ENCODE results near the gene N4BP2L2.
A peak's percentile ranks its signal among the peaks of the same experiment; 100 is the strongest.

Gene N4BP2L2

GRCh38 chr13:32538621-32539246, at the start of gene N4BP2L2:
Gene N4BP2L2 (minus strand): TSS chr13:32538795. CDS start chr13:32537027, 1,768 bp downstream.
- 0 out of 2 replicates have a peak, but pooled peaks have one; percentile 8 for TF ChIP-seq CTCF (IDR thresholded peaks at IDR 0.05)

DNA sequence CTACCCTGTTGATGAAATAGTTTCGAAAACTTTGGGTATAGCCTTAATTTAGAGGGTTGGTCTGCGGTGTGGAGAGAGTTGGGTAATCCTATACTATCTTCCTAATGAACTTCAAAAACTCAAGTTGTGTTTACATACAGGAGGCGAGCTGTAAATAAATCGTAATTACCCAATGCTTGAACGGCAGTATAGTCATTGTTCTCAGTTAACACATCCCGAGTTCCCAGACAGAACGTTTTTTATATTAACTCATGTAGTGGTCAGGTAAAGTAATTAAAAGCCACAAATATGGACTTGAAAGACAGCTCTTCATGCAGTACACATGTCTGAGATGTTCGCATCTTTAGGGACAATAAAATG, 49.2 kb upstream of the N4BP2L2 start:
- no peak for TF ChIP-seq CTCF (IDR thresholded peaks at IDR 0.05)

DNA sequence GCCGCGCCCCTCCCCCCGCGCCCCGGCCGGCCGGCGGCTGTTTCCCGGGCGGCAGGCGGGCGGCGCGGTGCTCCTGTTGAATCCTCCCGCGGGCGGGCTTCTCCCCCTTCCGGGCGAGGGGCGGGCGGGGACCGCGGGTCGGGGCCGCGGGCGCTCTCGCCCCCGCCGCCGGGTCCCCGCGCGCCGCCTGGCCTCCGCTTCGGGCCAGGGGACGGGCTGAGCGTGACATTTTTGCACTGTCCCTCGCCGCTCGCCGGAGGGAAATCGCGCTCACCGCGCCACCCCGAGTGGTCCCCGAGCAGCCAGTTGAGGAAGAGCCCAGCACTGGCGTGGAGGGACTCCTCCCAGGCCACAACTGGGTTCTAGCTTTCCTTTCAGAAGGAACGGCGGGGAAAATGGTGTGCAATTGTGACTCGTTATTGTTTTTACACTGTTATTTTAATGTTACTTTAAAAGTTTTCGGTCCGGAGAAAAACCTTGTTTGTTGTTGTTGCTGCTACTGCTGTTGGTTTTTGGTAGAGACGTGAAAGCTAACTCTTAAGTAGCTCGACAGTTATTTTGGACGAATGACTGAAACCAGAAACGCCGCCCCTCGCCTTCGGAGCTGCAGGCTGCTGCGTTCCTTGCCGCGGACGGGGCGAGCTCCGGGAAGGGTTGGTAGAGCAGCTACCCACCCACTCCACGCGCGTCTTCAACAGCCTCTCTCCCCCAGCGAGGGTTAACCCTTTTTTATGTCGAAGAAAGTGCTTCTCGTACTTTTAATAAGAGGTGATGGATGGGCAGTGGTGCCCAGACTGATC, 48.6 kb upstream of the N4BP2L2 start:
- peak; percentile 7; the same call in 1 of the 2 replicates for TF ChIP-seq CTCF (IDR thresholded peaks at IDR 0.05)

DNA sequence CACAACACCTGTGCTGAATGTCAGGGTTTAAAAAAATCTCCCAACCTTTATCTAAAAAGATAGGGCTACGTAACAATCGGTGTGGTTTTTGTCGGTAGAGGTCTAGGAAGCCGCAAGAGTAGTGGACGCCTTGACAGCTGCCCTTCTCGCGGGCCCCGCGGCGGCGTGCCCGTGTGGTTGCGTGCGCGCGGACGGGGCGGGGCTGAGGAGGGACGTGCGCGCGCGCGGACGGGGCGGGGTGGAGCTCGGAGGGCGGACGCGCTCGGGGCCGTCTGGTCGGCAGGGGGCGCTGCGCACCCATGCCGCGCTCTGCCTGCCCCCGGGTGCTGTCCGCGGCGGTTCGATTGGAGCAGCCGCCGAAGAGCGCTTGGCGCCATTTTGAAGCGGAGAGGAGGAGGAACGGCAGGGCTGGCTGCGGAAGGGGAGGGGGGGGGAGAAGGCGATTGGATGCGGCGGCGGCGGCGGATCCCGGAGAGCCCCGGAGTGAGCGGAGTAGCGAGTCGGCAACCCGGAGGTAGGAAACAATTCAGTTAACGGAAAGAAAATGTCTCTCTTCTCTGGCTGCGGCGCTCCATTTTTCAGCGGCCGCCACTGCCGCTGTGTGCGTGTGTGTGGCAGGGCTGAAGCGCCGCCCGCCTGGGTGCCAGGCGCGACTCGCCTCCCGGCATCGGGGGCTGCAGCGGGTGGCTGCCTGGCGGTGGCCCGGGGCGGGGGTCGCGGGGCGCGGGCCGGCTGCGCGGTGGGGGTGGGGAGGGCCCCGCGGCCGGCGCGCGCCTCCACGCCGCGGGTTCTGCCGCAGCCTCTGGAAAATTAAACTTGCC, 47.7 kb upstream of the N4BP2L2 start, which contains the start of gene PDS5B:
Gene PDS5B, plus strand, starts transcription at position 373 of the 821 bp plus-strand sequence. CDS start 62,321 bp downstream, outside the sequence.
- peak; percentile 85 for TF ChIP-seq CTCF (IDR thresholded peaks at IDR 0.05)

- no peak for TF ChIP-seq CTCF (IDR thresholded peaks at IDR 0.05)
Measured at GRCh38 chr13:32585550-32586079, 47.0 kb upstream of the N4BP2L2 start.

GRCh38 chr13:32582991-32583390, 44.4 kb upstream of the N4BP2L2 start:
- TF ChIP-seq CTCF (IDR thresholded peaks at IDR 0.05), result no peak

DNA sequence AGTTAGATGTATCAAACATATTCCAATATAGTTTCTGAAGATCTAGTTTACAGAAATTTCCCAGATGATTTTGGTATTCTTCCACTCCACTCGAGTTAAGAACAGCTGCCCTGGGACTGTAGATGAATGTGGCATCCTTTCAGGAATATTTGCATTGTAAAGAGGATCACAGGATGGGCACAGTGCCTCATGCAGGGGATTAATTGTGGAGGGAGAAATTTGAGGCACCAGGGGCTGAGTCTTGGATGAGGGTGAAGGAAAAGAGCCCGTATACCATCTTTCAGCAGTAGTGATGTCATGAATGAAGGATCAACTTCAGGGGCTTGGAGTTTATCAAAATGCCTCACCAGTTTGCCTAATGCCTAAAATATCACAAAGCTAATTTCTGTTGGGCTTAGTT, 43.7 kb upstream of the N4BP2L2 start:
- TF ChIP-seq CTCF (IDR thresholded peaks at IDR 0.05), result no peak
